Measurements from ENCODE around the gene RTCA.

RTCA gene

GRCh38 chr1:100320311-100321099 is 54.5 kb downstream of the RTCA start:
- Histone ChIP-seq H3K4me1 (no peaks in the 10 kb centered on the region), H3K27me3 (no peaks in the 10 kb centered on the region), H3K36me3 (no peaks in the 10 kb centered on the region), H3K4me3 (ENCODE audit: low read depth, low read length) (no peak overlapping the region), H3K9me3 (no peaks in the 10 kb centered on the region)
- TF ChIP-seq CTCF (IDR thresholded peaks at IDR 0.05; ENCODE audit: low read depth, low read length): no peak
- no peak for DNase-seq

GRCh38 chr1:100321100-100321493 is 55.1 kb downstream of the RTCA start:
- DNase-seq: no peak
- H3K4me1 ChIP-seq: no peaks in the 10 kb centered on the region
- H3K4me3 ChIP-seq (ENCODE audit: low read depth, low read length): no peak overlapping the region
- no peaks in the 10 kb centered on the region for H3K36me3 ChIP-seq
- no peak for TF ChIP-seq CTCF (IDR thresholded peaks at IDR 0.05; ENCODE audit: low read depth, low read length)
- H3K9me3 ChIP-seq: no peaks in the 10 kb centered on the region
- H3K27me3 ChIP-seq: no peaks in the 10 kb centered on the region

DNA sequence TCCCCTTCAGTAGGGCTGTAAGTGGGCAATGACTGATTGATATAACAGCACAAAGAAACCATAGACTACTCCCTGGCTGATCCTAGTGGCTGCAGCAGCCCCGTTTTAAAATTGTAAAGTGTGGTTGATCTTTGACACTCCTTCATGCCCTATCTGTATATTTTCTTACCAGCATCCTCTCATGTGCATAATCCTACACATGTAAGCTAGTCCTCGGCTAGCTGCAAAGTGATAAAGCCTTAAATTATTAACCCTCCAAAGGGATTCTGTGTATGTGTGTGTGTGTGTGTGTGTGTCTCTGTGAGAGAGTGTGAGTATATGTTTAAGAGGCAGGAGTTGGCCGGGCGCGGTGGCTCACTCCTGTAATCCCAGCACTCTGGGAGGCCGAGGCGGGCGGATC is 55.5 kb downstream of the RTCA start:
- Histone ChIP-seq H3K36me3 (no peaks in the 10 kb centered on the region), H3K4me1 (no peaks in the 10 kb centered on the region), H3K27me3 (no peaks in the 10 kb centered on the region; the same call in 1 of the 2 replicates), H3K9me3 (no peaks in the 10 kb centered on the region), H3K4me3 (ENCODE audit: low read depth, low read length) (no peak overlapping the region)
- no peak for TF ChIP-seq CTCF (IDR thresholded peaks at IDR 0.05; ENCODE audit: low read depth, low read length)
- no peak for DNase-seq

DNA sequence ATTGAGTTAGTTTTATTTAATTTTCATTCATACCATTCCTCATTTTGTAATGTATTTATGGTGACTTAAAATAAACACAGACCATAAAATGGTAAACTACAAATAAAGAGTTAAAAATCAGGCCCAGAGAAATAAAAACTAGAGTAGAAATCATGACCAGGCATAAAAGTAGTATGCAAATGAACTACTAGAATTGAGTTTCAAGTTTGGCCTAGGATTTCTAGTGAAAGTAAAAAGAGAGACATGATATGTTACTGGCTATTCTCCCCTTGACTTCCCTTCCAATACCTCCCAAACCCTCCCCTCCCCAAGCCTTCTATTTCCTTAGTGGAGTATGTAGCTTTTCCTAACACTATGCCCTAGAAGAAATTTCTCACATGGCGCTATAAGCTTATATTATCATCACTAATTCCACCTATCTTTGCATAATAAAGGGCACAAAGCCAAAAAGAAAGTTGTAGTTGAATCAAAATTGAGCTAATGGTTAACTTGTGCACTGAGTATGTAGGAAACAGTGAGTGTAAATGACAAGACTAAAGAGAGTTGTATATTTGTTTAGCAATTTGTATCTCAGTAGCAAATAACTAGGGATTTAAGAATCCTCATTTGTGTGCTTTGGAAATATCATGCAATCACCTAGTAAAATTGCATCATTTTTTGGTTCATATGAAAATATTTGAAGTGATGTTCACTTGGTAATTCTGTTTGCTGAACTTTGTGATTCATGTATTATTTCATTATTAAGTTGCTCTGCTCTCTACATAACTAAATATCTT is 56.6 kb downstream of the RTCA start:
- DNase-seq: no peak
- Histone ChIP-seq H3K36me3 (no peaks in the 10 kb centered on the region), H3K4me1 (no peaks in the 10 kb centered on the region), H3K9me3 (no peaks in the 10 kb centered on the region), H3K27me3 (no peaks in the 10 kb centered on the region; the same call in 1 of the 2 replicates), H3K4me3 (ENCODE audit: low read depth, low read length) (no peak overlapping the region)
- TF ChIP-seq CTCF (IDR thresholded peaks at IDR 0.05; ENCODE audit: low read depth, low read length): no peak

GRCh38 chr1:100323419-100324106 is 57.5 kb downstream of the RTCA start:
- TF ChIP-seq CTCF (IDR thresholded peaks at IDR 0.05; ENCODE audit: low read depth, low read length): no peak
- DNase-seq: no peak
- Histone ChIP-seq H3K4me3 (ENCODE audit: low read depth, low read length) (no peak overlapping the region), H3K4me1 (no peaks in the 10 kb centered on the region), H3K36me3 (no peaks in the 10 kb centered on the region), H3K9me3 (no peaks in the 10 kb centered on the region), H3K27me3 (no peaks in the 10 kb centered on the region; the same call in 1 of the 2 replicates)

Data from BE2C (cell line).